GM10248 (cell line): ENCODE data around the gene SRGAP3.

Experiments
- CTCF ChIA-PET: fragments of 300-600 bp; sonication (Branson Sonifier 250); formaldehyde crosslinking; extraction: SDS; loops from one replicate; lab custom pipeline; 2021; ENCODE audit warnings: antibody characterized with exemption; lab: Yijun Ruan, JAX
- POLR2A ChIA-PET: fragments of 350-650 bp; sonication (Branson Sonifier 250); formaldehyde crosslinking; extraction: SDS; loops from one replicate; lab custom pipeline; 2020; ENCODE audit warnings: antibody characterized with exemption; lab: Yijun Ruan, JAX
- DNase-seq: peaks from one replicate; pipeline ENCODE4 v3.0.0; 2012; ENCODE audit errors: extremely low spot score
- TF ChIP-seq, protein P1 (sequence below): IDR thresholded peaks from 2 replicates; pipeline ENCODE4 v1.5.1; 2012; ENCODE audit warnings: mild to moderate bottlenecking, low read depth; ENCODE audit errors: extremely low read depth, missing control alignments, control extremely low read depth

SRGAP3 gene

DNA sequence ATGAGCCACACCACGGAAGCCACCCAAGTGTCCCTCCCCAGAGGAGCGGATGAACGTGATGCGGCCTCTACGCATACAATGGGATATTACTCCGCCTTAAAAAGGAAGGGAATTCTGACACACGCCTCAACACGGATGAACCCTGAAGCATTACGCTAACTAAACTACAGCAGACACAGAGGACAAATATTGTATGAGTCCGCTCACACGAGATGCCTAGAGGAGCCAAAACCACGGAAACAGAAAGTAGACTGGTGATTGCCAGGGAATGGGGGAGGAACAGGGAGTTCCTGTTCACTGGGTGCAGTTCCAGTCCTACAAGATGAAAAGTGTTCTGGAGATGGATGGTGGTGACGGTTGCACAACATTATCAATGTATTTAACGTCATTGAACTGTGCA is 32.7 kb downstream of the SRGAP3 start:
- DNase-seq = no peak
- ChIA-PET CTCF (interaction anchor here (1.4 kb wide), 1 partner anchor 8 kb away, joined by 4 read pairs; no protein-coding TSS in a partner anchor), POLR2A (no interaction called here)
- TF ChIP-seq, protein P1, sequence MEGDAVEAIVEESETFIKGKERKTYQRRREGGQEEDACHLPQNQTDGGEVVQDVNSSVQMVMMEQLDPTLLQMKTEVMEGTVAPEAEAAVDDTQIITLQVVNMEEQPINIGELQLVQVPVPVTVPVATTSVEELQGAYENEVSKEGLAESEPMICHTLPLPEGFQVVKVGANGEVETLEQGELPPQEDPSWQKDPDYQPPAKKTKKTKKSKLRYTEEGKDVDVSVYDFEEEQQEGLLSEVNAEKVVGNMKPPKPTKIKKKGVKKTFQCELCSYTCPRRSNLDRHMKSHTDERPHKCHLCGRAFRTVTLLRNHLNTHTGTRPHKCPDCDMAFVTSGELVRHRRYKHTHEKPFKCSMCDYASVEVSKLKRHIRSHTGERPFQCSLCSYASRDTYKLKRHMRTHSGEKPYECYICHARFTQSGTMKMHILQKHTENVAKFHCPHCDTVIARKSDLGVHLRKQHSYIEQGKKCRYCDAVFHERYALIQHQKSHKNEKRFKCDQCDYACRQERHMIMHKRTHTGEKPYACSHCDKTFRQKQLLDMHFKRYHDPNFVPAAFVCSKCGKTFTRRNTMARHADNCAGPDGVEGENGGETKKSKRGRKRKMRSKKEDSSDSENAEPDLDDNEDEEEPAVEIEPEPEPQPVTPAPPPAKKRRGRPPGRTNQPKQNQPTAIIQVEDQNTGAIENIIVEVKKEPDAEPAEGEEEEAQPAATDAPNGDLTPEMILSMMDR = no peak

DNA sequence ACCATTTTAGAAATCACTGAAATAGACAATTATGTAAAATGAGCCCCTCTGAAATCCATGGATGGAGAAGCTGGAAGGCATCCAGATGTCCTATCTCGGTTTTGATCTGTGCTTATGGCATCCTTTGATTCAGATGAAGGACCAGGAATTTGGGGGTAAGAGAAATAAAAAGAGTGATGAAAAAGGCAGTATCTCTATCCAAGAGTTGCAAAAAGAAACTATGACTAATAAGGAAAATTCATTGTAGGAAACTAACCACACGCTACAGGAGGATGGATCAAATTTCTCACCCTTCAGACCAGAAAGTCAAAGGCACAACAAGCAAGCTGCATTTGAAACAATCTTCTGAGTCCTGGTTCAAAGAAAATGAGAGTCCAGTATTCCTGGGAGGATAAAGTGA is 34.8 kb downstream of the SRGAP3 start:
- ChIA-PET POLR2A (no interaction called here), CTCF (interaction anchor here (1.4 to 2.1 kb wide), 4 partner anchors 14 to 26 kb away, joined by 4 to 5 read pairs (median 4); no protein-coding TSS in a partner anchor)
- DNase-seq = no peak
- TF ChIP-seq, protein P1 = no peak

DNA sequence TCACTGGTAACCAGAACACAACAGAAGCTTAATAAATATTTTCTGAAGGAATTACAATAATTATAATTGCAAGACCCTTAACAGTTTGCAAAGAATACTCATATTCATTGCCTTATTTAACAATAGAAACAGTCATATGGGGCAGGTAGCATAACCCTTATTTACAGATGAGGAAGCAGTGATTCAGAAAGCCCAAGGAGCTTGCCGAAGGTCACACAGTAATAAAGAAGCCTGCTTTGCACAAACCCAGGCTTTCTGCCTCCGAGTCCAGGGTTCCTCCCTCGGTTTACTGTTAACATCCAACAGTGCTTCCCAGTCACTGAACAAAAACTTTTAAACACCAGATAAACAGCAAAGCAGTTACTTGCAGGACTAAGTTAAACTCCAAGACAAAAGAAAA is 35.3 kb downstream of the SRGAP3 start:
- CTCF ChIA-PET = interaction anchor here (1.1 to 2.1 kb wide), 5 partner anchors 14 to 25 kb away, joined by 3 to 5 read pairs (median 4); no protein-coding TSS in a partner anchor

DNA sequence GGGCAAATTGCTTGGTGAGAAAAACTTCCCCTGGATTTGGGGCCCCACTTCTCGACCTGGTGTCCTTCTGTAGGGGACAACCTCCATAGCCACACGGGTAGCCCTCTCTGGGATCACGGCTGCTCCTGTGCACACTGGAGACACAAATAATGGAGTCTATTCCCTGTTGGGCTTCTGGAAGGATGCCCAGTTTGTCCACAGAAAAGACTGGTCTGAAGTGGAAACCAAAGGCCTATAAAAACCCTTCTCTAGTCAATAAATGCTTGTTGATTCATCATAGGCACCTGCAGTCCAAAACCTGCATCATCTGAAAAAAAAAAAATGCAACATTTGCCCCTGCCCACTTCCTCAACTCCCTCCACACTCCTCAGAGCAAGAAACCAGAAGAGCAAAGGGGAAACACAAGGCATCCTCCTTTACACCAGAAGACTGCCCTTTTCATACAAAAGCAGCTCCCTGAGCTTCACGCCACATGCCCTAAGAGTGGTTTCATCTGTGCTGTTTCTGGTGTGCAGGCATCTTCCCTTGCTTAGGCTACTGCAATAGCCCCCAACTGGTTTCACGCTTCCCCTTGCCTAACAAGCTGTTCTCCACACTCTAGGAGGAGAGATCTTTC is 36.3 kb downstream of the SRGAP3 start:
- TF ChIP-seq, protein P1 = no peak
- ChIA-PET CTCF (interaction anchor here (1.0 to 2.1 kb wide), 3 partner anchors 11 to 19 kb away, joined by 3 to 5 read pairs (median 3); no protein-coding TSS in a partner anchor), POLR2A (no interaction called here)
- DNase-seq = no peak

More for the DNA sequence above, 35.3 kb downstream of the SRGAP3 start:
- no peak for DNase-seq
- POLR2A ChIA-PET = no interaction called here
- TF ChIP-seq, protein P1 = no peak

DNA sequence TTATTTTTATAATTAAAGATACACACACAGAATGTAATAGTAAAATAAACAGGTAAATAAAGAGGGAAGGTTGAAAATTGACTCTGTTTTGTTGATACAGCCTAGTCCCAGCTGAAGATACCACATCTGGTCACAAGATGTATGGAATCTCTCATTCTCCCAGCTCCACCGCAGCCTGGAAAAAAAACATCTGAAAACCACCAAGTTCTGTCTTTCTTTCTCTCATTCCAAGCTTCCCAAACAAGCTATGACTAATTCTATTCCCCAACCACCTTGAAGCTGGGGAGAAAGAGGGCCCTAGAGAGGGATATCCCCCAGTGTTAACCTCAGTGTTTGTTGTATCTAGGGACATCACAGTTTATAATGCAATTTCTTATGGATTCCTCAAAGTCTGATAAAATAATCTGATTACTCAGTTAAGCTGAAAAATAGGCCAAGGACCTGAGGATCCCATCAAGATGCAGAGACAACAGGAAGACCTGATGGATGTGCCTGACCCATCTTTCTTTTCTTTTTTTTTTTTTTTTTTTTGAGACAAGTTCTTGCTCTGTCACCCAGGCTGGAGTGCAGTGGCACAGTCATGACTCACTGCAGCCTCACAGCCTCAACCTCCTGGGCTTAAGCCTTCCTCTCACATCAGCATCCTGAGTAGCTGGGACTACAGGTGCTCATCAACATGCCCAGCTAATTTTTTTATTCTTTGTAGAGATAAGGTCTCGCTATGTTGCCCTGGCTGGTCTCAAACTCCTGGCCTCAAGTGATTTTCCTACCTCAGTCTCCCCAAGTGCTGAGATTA is 38.1 kb downstream of the SRGAP3 start:
- POLR2A ChIA-PET = interaction anchor here (0.6 kb wide), 1 partner anchor 414 kb away, joined by 3 read pairs; no protein-coding TSS in a partner anchor
- no peak for DNase-seq
- TF ChIP-seq, protein P1 = no peak
- CTCF ChIA-PET = interaction anchor here (1.0 to 1.6 kb wide), 4 partner anchors 9 to 223 kb away, joined by 3 to 4 read pairs (median 3); no protein-coding TSS in a partner anchor

DNA sequence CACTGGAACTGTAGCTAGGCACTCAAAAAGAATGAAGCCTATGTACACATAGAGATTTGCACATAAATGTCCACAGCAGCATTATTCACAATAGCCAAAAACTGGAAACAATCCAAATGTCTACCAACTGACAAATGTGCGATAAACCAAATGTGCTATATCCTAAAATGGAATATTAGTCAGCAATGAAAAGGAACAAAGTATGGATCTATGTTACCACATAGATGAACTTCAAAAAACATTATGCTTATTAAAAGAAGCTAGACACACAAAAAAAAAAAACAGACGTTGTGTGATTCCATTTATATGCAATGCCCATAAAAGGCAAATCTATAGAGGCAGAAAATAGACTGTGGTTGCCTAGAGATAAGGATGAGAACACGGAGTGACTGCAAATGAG is 39.7 kb downstream of the SRGAP3 start:
- ChIA-PET POLR2A (no interaction called here), CTCF (interaction anchor here (0.9 kb wide), 1 partner anchor 23 kb away, joined by 3 read pairs; no protein-coding TSS in a partner anchor)
- DNase-seq = no peak
- TF ChIP-seq, protein P1 = no peak
